PC-3 (cell line): ENCODE results near the gene BAIAP2. TPM values are rescaled to one million over a fixed set of nuclear protein-coding genes. Genes with fewer than 3 reads are reported as not detected.

Source experiments
- ATAC-seq: fragments of 200-7000 bp; cut with Tn5 transposase; 2 replicates; pipeline ENCODE4 v1.9.1; 2020; ENCODE audit warnings: mild to moderate bottlenecking, moderate library complexity
- BruUV-seq: library from RNA; stranded (reverse); fragments of 400-500 nt; replicated peaks from 2 replicates; lab custom pipeline; 2021; lab: Mats Ljungman, UMichigan
- CTCF ChIA-PET: fragments of 300-600 bp; sonication (Branson Sonifier 250); formaldehyde crosslinking; loops from one replicate; lab custom pipeline; 2022; ENCODE audit warnings: antibody characterized with exemption; lab: Charles Lee
- POLR2A ChIA-PET: fragments of 300-600 bp; sonication (Branson Sonifier 250); formaldehyde crosslinking; loops from one replicate; lab custom pipeline; 2022; ENCODE audit warnings: antibody characterized with exemption; ENCODE audit not compliant: unreplicated experiment; lab: Charles Lee
- DNase-seq: peaks from one replicate; pipeline ENCODE4 v3.0.0-alpha.2; 2015
- H2AFZ ChIP-seq: fragments of 300-600 bp; sonication (generic); 2 replicates; pipeline ENCODE4 v1.6.0; 2016; ENCODE audit warnings: antibody characterized with exemption, low read length
- H3F3A ChIP-seq: fragments of 300-600 bp; sonication (generic); one replicate; pipeline ENCODE4 v1.6.0; 2017; ENCODE audit warnings: antibody characterized with exemption, low read length, control low read depth, mild to moderate bottlenecking; ENCODE audit not compliant: unreplicated experiment
- H3K27ac ChIP-seq: fragments of 300-600 bp; sonication (generic); 2 replicates; pipeline ENCODE4 v1.5.1; 2016; ENCODE audit warnings: mild to moderate bottlenecking, low read length
- H3K27me3 ChIP-seq: fragments of 300-600 bp; sonication (generic); 2 replicates; pipeline ENCODE4 v1.6.1; 2016; ENCODE audit warnings: low read length, mixed read lengths
- H3K36me3 ChIP-seq: fragments of 300-600 bp; sonication (generic); 2 replicates; pipeline ENCODE4 v1.6.1; 2016; ENCODE audit warnings: low read depth, mixed run types, low read length, mixed read lengths
- H3K4me1 ChIP-seq: fragments of 300-600 bp; sonication (generic); 2 replicates; pipeline ENCODE4 v1.5.1; 2016; ENCODE audit warnings: low read length; ENCODE audit not compliant: insufficient read depth
- H3K4me2 ChIP-seq: fragments of 300-600 bp; sonication (generic); 2 replicates; pipeline ENCODE4 v1.6.0; 2016; ENCODE audit warnings: low read length
- H3K4me3 ChIP-seq: fragments of 300-600 bp; sonication (generic); 2 replicates; pipeline ENCODE4 v1.5.1; 2016; ENCODE audit warnings: mild to moderate bottlenecking, low read length, mixed read lengths
- H3K79me2 ChIP-seq: fragments of 300-600 bp; sonication (generic); 2 replicates; pipeline ENCODE4 v1.6.1; 2017; ENCODE audit warnings: low read length, mixed read lengths
- H3K9ac ChIP-seq: fragments of 300-600 bp; sonication (generic); 2 replicates; pipeline ENCODE4 v1.6.0; 2016; ENCODE audit warnings: mild to moderate bottlenecking, low read length
- H3K9me2 ChIP-seq: fragments of 300-600 bp; sonication (generic); replicated peaks from 2 replicates; pipeline ENCODE4 v1.6.1; 2016; ENCODE audit warnings: mixed run types, low read length, mixed read lengths
- H3K9me3 ChIP-seq: fragments of 300-600 bp; sonication (generic); 2 replicates; pipeline ENCODE4 v1.6.1; 2016; ENCODE audit warnings: low read length, mixed read lengths
- H4K20me1 ChIP-seq: fragments of 300-600 bp; sonication (generic); 2 replicates; pipeline ENCODE4 v1.6.1; 2016; ENCODE audit warnings: low read length, mixed read lengths
- CTCF ChIP-seq: fragments of 300-600 bp; sonication (generic); conservative IDR thresholded peaks from 2 replicates; pipeline ENCODE4 v1.5.1; 2017; ENCODE audit warnings: antibody characterized with exemption, low read depth, mild to moderate bottlenecking, low read length
- EZH2 ChIP-seq: fragments of 300-600 bp; sonication (generic); IDR thresholded peaks from one replicate; pipeline ENCODE4 v1.6.1; 2017; ENCODE audit warnings: antibody characterized with exemption, mild to moderate bottlenecking, low read length; ENCODE audit not compliant: unreplicated experiment
- EZH2phosphoT487 ChIP-seq: fragments of 300-600 bp; sonication (generic); IDR thresholded peaks from 2 replicates; pipeline ENCODE4 v1.6.1; 2018; ENCODE audit warnings: mild to moderate bottlenecking, antibody characterized with exemption, low read length, borderline replicate concordance
- intact Hi-C: fragments of 100-400 bp; cut with micrococcal nuclease; formaldehyde crosslinking; loops from 2 replicates; pipeline ENCODE4 v1.9.0; 2023
- total RNA-seq: library from RNA; depleted of rRNA; stranded (reverse); fragments of >200 nt; gene quantifications from 2 replicates; pipeline ENCODE4 v1.2.3, GENCODE V29; 2014

The BAIAP2 gene
- total RNA-seq, 1 experiment from 2014 or later, result 56.9 TPM

DNA sequence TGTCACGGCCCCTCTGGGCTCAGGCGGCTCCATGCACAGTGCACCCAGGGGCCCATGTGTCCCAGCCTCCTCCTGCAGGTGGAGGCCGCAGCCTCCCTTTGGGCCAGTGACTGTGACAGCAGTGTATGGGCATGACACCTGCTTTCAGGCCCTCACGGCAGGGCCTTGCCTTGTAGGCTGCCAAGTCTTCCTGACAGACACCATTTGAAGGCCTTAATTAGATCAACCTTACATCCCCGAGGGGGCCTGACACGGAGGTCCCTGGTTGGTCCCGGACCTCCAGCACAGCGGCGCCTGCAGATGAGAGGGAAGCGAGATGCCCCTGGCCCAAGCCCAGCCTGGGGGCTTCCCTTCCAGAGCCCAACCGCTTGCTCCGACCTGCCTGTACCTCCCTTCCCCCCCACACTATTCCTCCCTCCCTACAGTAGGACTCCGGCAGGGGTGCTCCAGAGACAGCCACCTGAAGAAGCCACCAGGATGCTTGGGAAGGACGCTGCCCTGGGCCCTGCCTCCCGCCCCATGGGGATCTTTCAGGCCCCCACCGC, 31.9 kb downstream of the BAIAP2 start:
- peaks cover 4% of the 10 kb centered on the region; the same call in 1 of the 2 replicates for H3K36me3 ChIP-seq
- no peak overlapping the region for H2AFZ ChIP-seq
- TF ChIP-seq CTCF (no peak), EZH2phosphoT487 (no peak), EZH2 (no peak)
- no peak overlapping the region for H3K4me3 ChIP-seq
- no peaks in the 10 kb centered on the region for H3F3A ChIP-seq
- intact Hi-C loops, result no loop called here
- ATAC-seq (no peak), DNase-seq (no peak)
- H3K27ac ChIP-seq, result 0 out of 2 replicates have a peak overlapping the region, but pooled peaks have one; percentile 23
- H3K4me2 ChIP-seq, result no peak overlapping the region
- BruUV-seq, result no TSS peak
- ChIA-PET CTCF (interaction anchor here (0.7 kb wide), 1 partner anchor 44 kb away, joined by 3 read pairs; no protein-coding TSS in a partner anchor), POLR2A (no interaction called here)
- H3K4me1 ChIP-seq, result peaks cover 16% of the 10 kb centered on the region
- H3K9ac ChIP-seq, result no peak overlapping the region
- no peaks in the 10 kb centered on the region for H3K27me3 ChIP-seq
- H3K79me2 ChIP-seq, result peaks cover 43% of the 10 kb centered on the region
- H3K9me2 ChIP-seq, result no peaks in the 10 kb centered on the region
- no peaks in the 10 kb centered on the region for H3K9me3 ChIP-seq
- H4K20me1 ChIP-seq, result no peaks in the 10 kb centered on the region

DNA sequence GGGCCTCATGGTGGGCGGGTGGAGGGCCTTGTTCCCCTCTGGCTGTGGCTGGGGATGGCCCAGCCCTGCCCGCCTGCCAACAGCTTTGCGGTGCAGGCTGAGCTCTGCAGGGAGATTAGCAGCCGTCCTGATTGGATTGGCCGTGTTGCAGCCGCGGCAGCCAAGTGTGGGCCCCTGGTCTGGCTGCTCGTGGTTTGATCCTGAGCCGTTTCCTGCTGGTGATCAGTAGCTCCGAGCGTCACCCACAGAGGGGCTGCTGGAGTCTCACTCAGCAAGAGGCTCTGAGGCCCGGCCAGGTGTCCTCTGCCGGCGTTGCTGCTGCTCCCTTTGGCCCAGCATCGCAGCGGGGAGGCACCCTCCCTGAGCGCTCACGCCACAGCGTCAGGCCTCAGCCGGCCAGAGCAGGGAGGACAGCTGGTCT, 32.5 kb downstream of the BAIAP2 start:
- intact Hi-C loops, result no loop called here
- Histone ChIP-seq H3K27me3 (no peaks in the 10 kb centered on the region), H3K79me2 (peaks cover 37% of the 10 kb centered on the region), H3K9me3 (no peaks in the 10 kb centered on the region), H2AFZ (no peak overlapping the region), H3K9me2 (no peaks in the 10 kb centered on the region), H3K4me2 (no peak overlapping the region), H4K20me1 (no peaks in the 10 kb centered on the region), H3K9ac (no peak overlapping the region), H3K36me3 (peaks cover 4% of the 10 kb centered on the region; the same call in 1 of the 2 replicates), H3F3A (no peaks in the 10 kb centered on the region), H3K4me1 (peaks cover 16% of the 10 kb centered on the region), H3K4me3 (no peak overlapping the region), H3K27ac (no peak overlapping the region)
- BruUV-seq, result no TSS peak
- POLR2A ChIA-PET, result no interaction called here
- TF ChIP-seq EZH2phosphoT487, result no peak
- TF ChIP-seq CTCF, result no peak
- TF ChIP-seq EZH2, result no peak
- CTCF ChIA-PET, result no interaction called here
- no peak for ATAC-seq
- no peak for DNase-seq

DNA sequence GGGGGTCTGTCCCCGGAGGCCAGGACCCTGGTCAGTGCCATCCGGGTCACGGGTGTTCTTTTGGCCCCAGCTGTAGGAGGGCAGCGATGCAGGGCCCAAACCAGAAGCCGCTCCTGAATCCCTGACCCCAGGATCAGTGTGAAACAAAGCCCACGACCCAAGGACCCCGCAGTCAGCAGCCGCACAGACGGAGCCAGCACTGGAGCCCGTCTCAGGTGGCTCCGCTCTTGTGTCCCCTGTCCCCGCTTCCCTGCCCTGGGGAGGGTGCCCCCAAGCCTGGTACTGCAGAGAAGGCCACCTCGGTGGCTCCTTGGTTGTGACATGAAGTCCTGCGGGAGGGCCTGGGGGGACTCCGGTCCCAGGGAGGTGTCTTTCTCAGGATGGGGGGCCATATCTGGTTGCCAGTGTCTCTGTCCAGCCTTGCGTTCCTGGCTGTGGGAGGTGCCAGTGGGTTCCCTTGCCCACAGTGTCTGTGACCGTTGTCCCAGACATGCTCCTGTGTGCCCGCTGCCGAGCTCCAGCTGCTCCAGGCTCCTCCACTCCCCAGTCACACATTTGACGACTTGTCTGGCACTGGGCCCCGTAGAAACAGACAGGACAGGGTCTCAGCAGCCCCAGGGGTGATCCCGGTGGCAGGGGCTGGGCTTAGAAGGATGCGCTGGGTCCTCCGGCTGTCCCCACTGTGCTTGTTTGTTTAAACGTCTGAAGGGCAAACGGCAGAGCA, 33.6 kb downstream of the BAIAP2 start:
- no peaks in the 10 kb centered on the region for H4K20me1 ChIP-seq
- peaks cover 28% of the 10 kb centered on the region for H3K79me2 ChIP-seq
- no peak overlapping the region for H3K4me2 ChIP-seq
- no peak for DNase-seq
- no peaks in the 10 kb centered on the region for H3K27me3 ChIP-seq
- H2AFZ ChIP-seq, result no peak overlapping the region
- no peaks in the 10 kb centered on the region for H3K9me3 ChIP-seq
- intact Hi-C loops, result no loop called here
- BruUV-seq, result no TSS peak
- no peaks in the 10 kb centered on the region for H3K9me2 ChIP-seq
- no peaks in the 10 kb centered on the region; the same call in 1 of the 2 replicates for H3K36me3 ChIP-seq
- POLR2A ChIA-PET, result no interaction called here
- no peak overlapping the region for H3K27ac ChIP-seq
- CTCF ChIA-PET, result no interaction called here
- no peak for ATAC-seq
- H3F3A ChIP-seq, result no peaks in the 10 kb centered on the region
- no peak overlapping the region for H3K9ac ChIP-seq
- TF ChIP-seq CTCF, result no peak
- TF ChIP-seq EZH2, result no peak
- no peak overlapping the region for H3K4me3 ChIP-seq
- H3K4me1 ChIP-seq, result peaks cover 16% of the 10 kb centered on the region
